GM12891 (cell line): ENCODE results near the gene TMEM63B.
A peak's percentile ranks its signal among the peaks of the same experiment; 100 is the strongest.

ENCODE experiments used
- DNase-seq: peaks from one replicate; pipeline ENCODE4 v3.0.0; 2011; ENCODE audit warnings: low spot score; ENCODE audit not compliant: insufficient read length
- FAIRE-seq: peaks from 2 replicates; lab custom pipeline; 2011; peaks lifted over from hg19 to GRCh38; lab: Jason Lieb, UNC
- PAX5 ChIP-seq: IDR thresholded peaks from 2 replicates; pipeline ENCODE4 v1.6.1; 2011; ENCODE audit warnings: low read length, moderate library complexity, mild to moderate bottlenecking; ENCODE audit not compliant: insufficient read depth, severe bottlenecking
- POLR2A ChIP-seq: IDR thresholded peaks from 2 replicates; pipeline ENCODE4 v1.6.1; 2011; ENCODE audit warnings: low read depth, low read length, control low read depth
- POLR2AphosphoS5 ChIP-seq: IDR thresholded peaks from 2 replicates; pipeline ENCODE4 v1.6.1; 2011; ENCODE audit warnings: low read depth, low read length, control low read depth
- POU2F2 ChIP-seq: IDR thresholded peaks from 2 replicates; pipeline ENCODE4 v1.6.1; 2011; ENCODE audit warnings: low read depth, mild to moderate bottlenecking, control low read depth, low read length, moderate library complexity
- SPI1 ChIP-seq: IDR thresholded peaks from 2 replicates; pipeline ENCODE4 v1.6.1; 2011; ENCODE audit warnings: low read depth, low read length, control low read depth
- TAF1 ChIP-seq: IDR thresholded peaks from 2 replicates; pipeline ENCODE4 v1.6.1; 2011; ENCODE audit warnings: low read depth, low read length, control low read depth

TMEM63B gene

DNA sequence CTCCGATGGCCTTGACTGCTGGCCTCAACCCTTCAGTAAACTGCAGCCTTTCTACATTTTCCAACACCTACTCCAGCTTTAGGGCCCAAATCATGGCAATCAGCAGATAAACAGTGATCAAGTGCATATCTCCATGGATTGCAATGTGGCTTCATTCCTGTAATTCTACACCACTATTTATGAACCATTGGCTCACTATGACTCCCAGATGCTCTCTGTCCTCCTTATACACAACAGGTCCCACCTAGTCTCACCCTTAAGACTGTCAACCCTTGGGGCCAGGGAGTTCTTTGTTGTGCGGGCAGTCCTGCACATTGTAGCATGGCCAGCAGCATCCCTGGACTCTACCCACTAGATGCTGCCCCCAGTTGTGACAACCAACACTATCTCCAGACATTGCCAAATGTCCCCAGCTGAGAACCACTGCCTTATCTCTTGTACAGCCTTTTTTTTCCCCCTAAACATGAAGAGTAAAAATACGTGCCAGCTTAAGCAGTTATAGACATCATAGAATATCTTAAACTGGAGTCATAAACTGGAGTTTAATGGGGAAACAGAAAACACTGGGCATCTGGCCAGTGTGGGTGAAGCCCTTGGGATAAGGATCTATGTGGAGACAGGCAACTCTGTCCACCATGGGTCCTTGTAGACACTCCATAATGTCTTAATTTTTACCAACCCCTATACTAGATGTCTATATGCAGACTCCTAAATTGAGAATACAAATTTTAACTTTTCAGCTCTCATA, 21.2 kb upstream of the TMEM63B start:
- DNase-seq (no peak), FAIRE-seq (no peak)
- TF ChIP-seq TAF1 (no peak), POLR2A (no peak), PAX5 (no peak), SPI1 (no peak), POLR2AphosphoS5 (no peak), POU2F2 (no peak)

DNA sequence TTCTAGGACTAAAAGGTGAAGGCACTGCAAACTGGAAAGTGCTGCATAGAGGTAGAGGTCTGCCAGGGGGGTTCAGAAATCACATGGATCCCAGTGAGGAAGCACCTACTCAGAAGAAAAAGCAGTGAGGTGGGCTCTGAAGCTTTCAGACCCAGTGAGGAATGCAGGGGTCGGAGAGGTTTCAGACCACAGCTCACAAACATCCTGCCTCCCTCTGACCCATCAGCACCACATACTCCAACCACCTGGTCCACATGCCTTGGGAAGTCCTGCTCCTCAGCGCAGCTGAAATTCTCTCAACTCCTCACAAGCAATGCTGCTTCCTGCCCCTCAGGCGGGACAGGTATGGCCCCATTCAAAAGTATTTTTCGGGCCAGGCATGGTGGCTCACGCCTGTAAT, 20.3 kb upstream of the TMEM63B start:
- DNase-seq: no peak
- FAIRE-seq: no peak
- TF ChIP-seq PAX5 (no peak), SPI1 (no peak), TAF1 (no peak), POLR2A (no peak), POLR2AphosphoS5 (no peak), POU2F2 (no peak)

DNA sequence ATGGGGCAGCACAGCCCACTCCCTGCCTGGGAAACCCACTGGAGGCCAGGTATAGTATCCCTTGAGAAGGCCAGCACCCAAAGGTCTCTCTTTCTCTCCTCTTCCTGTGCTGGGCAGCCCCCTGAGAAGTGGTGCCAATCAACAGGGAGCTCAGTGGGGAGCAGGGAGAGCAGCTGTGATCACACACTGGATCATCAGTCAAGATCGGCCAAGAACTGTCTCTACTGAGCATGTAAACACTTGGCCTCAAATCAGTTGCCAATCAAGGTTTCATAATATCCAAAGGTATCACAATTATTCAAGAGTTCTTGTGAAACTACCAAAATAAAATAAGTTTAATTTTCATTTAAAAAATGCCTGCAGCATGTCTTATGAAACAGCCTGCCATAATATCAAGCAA, 18.9 kb upstream of the TMEM63B start:
- FAIRE-seq (no peak), DNase-seq (no peak)
- no peak for TF ChIP-seq POLR2A
- no peak for TF ChIP-seq PAX5
- TF ChIP-seq SPI1: no peak
- TF ChIP-seq POU2F2: no peak
- no peak for TF ChIP-seq POLR2AphosphoS5
- no peak for TF ChIP-seq TAF1

- FAIRE-seq: no peak
- DNase-seq: no peak
- no peak for TF ChIP-seq TAF1
- no peak for TF ChIP-seq POLR2A
- no peak for TF ChIP-seq SPI1
- no peak for TF ChIP-seq POU2F2
- no peak for TF ChIP-seq PAX5
Observed at GRCh38 chr6:44109212-44109611, 18.1 kb upstream of the TMEM63B start.

GRCh38 chr6:44110005-44110676, 17.2 kb upstream of the TMEM63B start:
- no peak for TF ChIP-seq SPI1
- TF ChIP-seq POLR2AphosphoS5: no peak
- no peak for TF ChIP-seq POLR2A
- no peak for TF ChIP-seq TAF1
- no peak for TF ChIP-seq POU2F2
- TF ChIP-seq PAX5: no peak
- FAIRE-seq (no peak), DNase-seq (no peak)

DNA sequence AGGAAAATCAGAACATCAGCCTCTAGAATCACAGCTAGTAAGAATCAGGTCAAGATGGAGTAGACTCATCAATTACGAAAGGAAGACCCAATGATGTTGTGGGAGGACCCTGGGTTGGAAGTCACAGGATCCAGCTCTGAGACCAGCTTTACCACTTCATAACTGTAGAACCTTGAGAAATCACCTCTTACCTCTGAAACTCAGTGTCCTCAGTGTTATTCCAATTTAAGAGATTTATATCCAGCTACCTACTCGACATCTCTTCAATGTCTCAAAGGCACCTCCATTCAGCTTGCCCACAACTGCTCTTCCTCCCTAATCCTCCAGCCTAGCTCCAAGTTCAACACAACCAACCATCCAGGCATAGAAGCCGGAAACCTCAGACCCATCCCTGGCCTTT, 16.4 kb upstream of the TMEM63B start:
- DNase-seq (no peak), FAIRE-seq (no peak)
- no peak for TF ChIP-seq PAX5
- no peak for TF ChIP-seq POLR2A
- TF ChIP-seq POU2F2: no peak
- no peak for TF ChIP-seq SPI1
- TF ChIP-seq POLR2AphosphoS5: no peak
- TF ChIP-seq TAF1: no peak

DNA sequence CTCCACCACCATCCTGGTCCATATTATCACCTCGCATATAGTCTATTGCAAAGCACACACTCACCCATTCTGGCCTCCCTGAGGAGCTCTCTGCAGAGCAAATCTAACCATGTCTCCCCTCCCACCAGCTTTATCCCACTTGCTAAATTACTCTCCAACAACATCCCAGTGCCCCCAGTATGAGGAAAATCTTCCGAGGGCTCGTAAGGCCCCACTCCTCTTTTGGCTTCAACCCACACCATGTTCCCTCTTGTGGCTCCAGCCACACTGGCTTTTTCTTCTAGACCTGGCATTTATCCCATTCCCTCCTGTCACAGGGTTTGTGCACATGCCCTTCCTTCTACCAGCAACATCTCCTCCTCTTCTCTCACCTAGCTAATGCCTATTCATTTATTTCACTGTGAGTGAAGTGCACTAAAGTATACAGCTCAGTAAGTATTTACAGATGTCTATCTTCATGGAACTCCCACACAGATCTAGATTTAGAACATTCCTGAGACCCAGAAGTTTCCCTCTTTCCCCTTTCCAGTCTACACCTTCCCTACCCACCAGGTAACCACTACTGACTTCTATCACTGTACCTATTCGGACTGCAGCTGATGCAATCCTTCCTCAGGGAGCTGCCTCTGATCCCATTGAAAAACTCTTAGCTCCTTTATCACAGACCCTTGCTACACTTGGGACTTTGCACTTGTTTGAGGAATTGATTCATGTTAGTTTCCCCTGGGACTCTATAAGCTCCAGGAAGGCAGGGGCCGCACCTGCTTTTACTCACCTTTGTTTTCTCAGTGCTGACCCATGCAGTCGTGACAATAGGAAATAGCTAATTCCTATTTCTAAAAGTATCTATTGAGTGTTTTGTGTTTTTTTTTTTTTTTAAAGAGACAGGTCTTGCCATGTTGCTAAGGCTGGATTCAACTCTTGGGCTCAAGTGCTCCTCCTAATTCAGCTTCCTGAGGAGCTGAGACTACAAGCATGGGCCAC, 15.6 kb upstream of the TMEM63B start:
- FAIRE-seq: no peak

GRCh38 chr6:44113414-44113813, 13.9 kb upstream of the TMEM63B start:
- no peak for DNase-seq
- no peak for TF ChIP-seq SPI1
- no peak for TF ChIP-seq TAF1
- TF ChIP-seq POLR2A: no peak
- no peak for TF ChIP-seq POLR2AphosphoS5
- no peak for TF ChIP-seq POU2F2
- TF ChIP-seq PAX5: no peak
- FAIRE-seq: no peak

More for the DNA sequence above, 15.6 kb upstream of the TMEM63B start:
- TF ChIP-seq TAF1 (no peak), POU2F2 (no peak), POLR2AphosphoS5 (0 out of 2 replicates have a peak, but pooled peaks have one; percentile 10), POLR2A (no peak)
- no peak for DNase-seq

DNA sequence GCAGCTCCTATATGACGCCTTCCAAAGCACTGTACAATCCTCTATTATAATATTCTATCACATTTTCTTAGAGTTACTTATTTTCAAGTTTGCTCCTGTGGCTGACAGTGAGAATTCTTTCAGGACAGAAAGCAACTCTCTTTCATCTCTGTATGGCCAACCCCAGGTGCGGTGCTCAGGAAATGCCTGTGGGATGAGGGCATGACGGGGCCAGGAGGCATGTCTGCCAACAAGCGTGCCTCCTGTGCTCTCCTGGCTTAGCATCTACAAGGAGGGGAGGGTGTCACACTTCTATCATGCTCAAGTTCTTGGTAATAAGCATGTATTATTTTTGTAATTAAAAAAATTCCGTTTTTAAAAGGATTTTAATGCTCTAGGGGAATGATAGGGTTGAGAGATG, 11.5 kb upstream of the TMEM63B start:
- TF ChIP-seq SPI1 (no peak), POU2F2 (no peak), PAX5 (no peak), POLR2AphosphoS5 (no peak), POLR2A (no peak), TAF1 (no peak)
- DNase-seq (no peak), FAIRE-seq (no peak)
